WTC11 (cell line): ENCODE data around the gene ENTREP3. TPM values are rescaled to one million over a fixed set of nuclear protein-coding genes. Genes with fewer than 3 reads are reported as not detected.

ENCODE experiments used
- ATAC-seq: fragments of 200-7000 bp; cut with Tn5 transposase; 2 replicates; pipeline ENCODE4 v1.10.0; 2021; ENCODE audit warnings: mild to moderate bottlenecking, moderate library complexity
- CTCF ChIA-PET: fragments of 300-600 bp; sonication (Branson Sonifier 250); formaldehyde crosslinking; loops from one replicate; lab custom pipeline; 2021; ENCODE audit warnings: antibody characterized with exemption; lab: Charles Lee
- POLR2A ChIA-PET: fragments of 350-600 bp; sonication (Branson Sonifier 250); formaldehyde crosslinking; loops from one replicate; lab custom pipeline; 2021; ENCODE audit warnings: antibody characterized with exemption; lab: Charles Lee
- DNase-seq: peaks from one replicate; pipeline ENCODE4 v3.0.0; 2021; ENCODE audit warnings: low spot score
- H3K27ac Mint-ChIP-seq: 2 replicates; pipeline ENCODE4 v1.8.0; 2021; ENCODE audit warnings: mixed read lengths
- H3K27me3 Mint-ChIP-seq: 2 replicates; pipeline ENCODE4 v1.8.0; 2021; ENCODE audit warnings: low read depth, mild to moderate bottlenecking, moderate library complexity, mixed read lengths
- H3K36me3 Mint-ChIP-seq: 2 replicates; pipeline ENCODE4 v1.8.0; 2021; ENCODE audit warnings: mixed read lengths
- H3K4me1 Mint-ChIP-seq: 2 replicates; pipeline ENCODE4 v1.8.0; 2022; ENCODE audit warnings: mixed read lengths
- H3K4me3 Mint-ChIP-seq: 2 replicates; pipeline ENCODE4 v1.8.0; 2021; ENCODE audit warnings: mild to moderate bottlenecking, moderate library complexity, mixed read lengths
- H3K9me3 Mint-ChIP-seq: 2 replicates; pipeline ENCODE4 v1.8.0; 2021; ENCODE audit warnings: mixed read lengths
- GABPB1 ChIP-seq: sonication (generic); formaldehyde crosslinking; IDR thresholded peaks from 2 replicates; pipeline ENCODE4 v1.8.1; 2023; ENCODE audit warnings: mild to moderate bottlenecking, missing genetic modification reagents
- IRF2 ChIP-seq: sonication (generic); formaldehyde crosslinking; IDR thresholded peaks from 2 replicates; pipeline ENCODE4 v1.8.0; 2022; ENCODE audit warnings: low read depth, missing genetic modification reagents, borderline replicate concordance
- KAT7 ChIP-seq: sonication (generic); formaldehyde crosslinking; IDR thresholded peaks from 2 replicates; pipeline ENCODE4 v1.8.1; 2023; ENCODE audit warnings: missing genetic modification reagents, mild to moderate bottlenecking, borderline replicate concordance
- MXD4 ChIP-seq: fragments of 250-450 bp; sonication (Bioruptor Pico); IDR thresholded peaks from 2 replicates; pipeline ENCODE4 v1.8.0; 2021; ENCODE audit warnings: mild to moderate bottlenecking, moderate library complexity, borderline replicate concordance
- OVOL2 ChIP-seq: fragments of 250-450 bp; sonication (Bioruptor Pico); IDR thresholded peaks from 2 replicates; pipeline ENCODE4 v1.9.0; 2021; ENCODE audit warnings: mild to moderate bottlenecking, borderline replicate concordance
- PRRX2 ChIP-seq: fragments of 250-450 bp; sonication (Bioruptor Pico); IDR thresholded peaks from 2 replicates; pipeline ENCODE4 v1.8.0; 2021; ENCODE audit warnings: mild to moderate bottlenecking
- RELA ChIP-seq: sonication (generic); formaldehyde crosslinking; IDR thresholded peaks from 2 replicates; pipeline ENCODE4 v1.8.1; 2022; ENCODE audit warnings: missing genetic modification reagents, mild to moderate bottlenecking, borderline replicate concordance
- SOX15 ChIP-seq: fragments of 250-450 bp; sonication (Bioruptor Pico); IDR thresholded peaks from 2 replicates; pipeline ENCODE4 v1.9.0; 2021; ENCODE audit warnings: mild to moderate bottlenecking
- TEAD1 ChIP-seq: sonication (generic); formaldehyde crosslinking; IDR thresholded peaks from 2 replicates; pipeline ENCODE4 v1.8.0; 2022; ENCODE audit warnings: mild to moderate bottlenecking, missing genetic modification reagents
- TEAD4 ChIP-seq: sonication (generic); formaldehyde crosslinking; IDR thresholded peaks from 2 replicates; pipeline ENCODE4 v1.8.0; 2022; ENCODE audit warnings: mild to moderate bottlenecking, missing genetic modification reagents
- ZBTB21 ChIP-seq: sonication (generic); formaldehyde crosslinking; IDR thresholded peaks from 2 replicates; pipeline ENCODE4 v1.8.1; 2023; ENCODE audit warnings: mild to moderate bottlenecking, missing genetic modification reagents, borderline replicate concordance
- ZNF232 ChIP-seq: sonication (generic); formaldehyde crosslinking; IDR thresholded peaks from 2 replicates; pipeline ENCODE4 v1.8.0; 2022; ENCODE audit warnings: mild to moderate bottlenecking, missing genetic modification reagents
- total RNA-seq: library from RNA; stranded (reverse); gene quantifications from 3 replicates; pipeline ENCODE4 v1.2.3, GENCODE V29; 2021
- TF ChIP-seq, protein P1 (sequence below): sonication (generic); formaldehyde crosslinking; IDR thresholded peaks from 2 replicates; pipeline ENCODE4 v1.8.1; 2022; ENCODE audit warnings: low read depth, missing genetic modification reagents, borderline replicate concordance
- TF ChIP-seq, protein P2 (sequence below): sonication (generic); formaldehyde crosslinking; IDR thresholded peaks from 2 replicates; pipeline ENCODE4 v1.8.1; 2023; ENCODE audit warnings: mild to moderate bottlenecking, missing genetic modification reagents, moderate library complexity
- TF ChIP-seq, protein P3 (sequence below): sonication (generic); formaldehyde crosslinking; IDR thresholded peaks from 2 replicates; pipeline ENCODE4 v1.8.0; 2022; ENCODE audit warnings: mild to moderate bottlenecking, missing genetic modification reagents
- TF ChIP-seq, protein P4 (sequence below): fragments of 250-450 bp; sonication (Bioruptor Pico); IDR thresholded peaks from 2 replicates; pipeline ENCODE4 v1.9.0; 2021; ENCODE audit warnings: mild to moderate bottlenecking, borderline replicate concordance
- TF ChIP-seq, protein P5 (sequence below): sonication (generic); formaldehyde crosslinking; IDR thresholded peaks from 2 replicates; pipeline ENCODE4 v1.8.0; 2022; ENCODE audit warnings: mild to moderate bottlenecking, missing genetic modification reagents
- TF ChIP-seq, protein P6 (sequence below): sonication (generic); formaldehyde crosslinking; IDR thresholded peaks from 2 replicates; pipeline ENCODE4 v1.8.1; 2023; ENCODE audit warnings: mild to moderate bottlenecking, moderate library complexity, missing genetic modification reagents
- TF ChIP-seq, protein P7 (sequence below): sonication (generic); formaldehyde crosslinking; IDR thresholded peaks from 2 replicates; pipeline ENCODE4 v1.8.1; 2022; ENCODE audit warnings: mild to moderate bottlenecking, missing genetic modification reagents, moderate library complexity, borderline replicate concordance

ENTREP3 gene
- total RNA-seq, 1 experiment from 2014 or later = 67.8 TPM

DNA sequence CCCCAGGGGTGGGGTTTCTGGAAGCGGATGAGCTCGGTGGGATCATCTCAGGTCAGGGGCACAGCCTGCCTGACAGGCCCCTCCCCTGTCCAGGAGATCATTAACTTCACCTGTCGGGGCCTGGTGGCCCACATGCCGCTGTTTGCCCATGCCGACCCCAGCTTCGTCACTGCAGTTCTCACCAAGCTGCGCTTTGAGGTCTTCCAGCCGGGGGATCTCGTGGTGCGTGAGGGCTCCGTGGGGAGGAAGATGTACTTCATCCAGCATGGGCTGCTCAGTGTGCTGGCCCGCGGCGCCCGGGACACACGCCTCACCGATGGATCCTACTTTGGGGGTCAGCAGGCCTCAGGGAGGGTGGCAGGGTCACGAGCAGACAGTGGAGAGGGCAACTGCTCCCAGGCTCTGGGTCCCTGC lies 30.4 kb upstream of the ENTREP3 start:
- no peak overlapping the region for H3K27ac Mint-ChIP-seq
- no peaks in the 10 kb centered on the region for H3K27me3 Mint-ChIP-seq

DNA sequence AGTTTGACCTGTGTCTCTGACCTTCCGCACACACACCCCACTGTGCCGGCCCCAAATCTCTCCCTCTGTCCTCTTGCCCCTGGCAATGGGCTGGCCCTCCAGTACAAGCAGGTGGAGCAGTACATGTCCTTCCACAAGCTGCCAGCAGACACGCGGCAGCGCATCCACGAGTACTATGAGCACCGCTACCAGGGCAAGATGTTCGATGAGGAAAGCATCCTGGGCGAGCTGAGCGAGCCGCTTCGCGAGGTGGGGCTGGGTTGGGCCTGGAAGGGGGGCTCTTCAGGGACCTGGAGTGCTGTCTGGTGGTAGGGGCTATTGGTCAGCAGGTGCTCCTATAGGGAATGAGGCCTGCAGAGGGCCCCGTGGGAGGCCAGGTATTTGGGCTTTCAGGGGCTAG lies 29.8 kb upstream of the ENTREP3 start:
- ATAC-seq (no peak), DNase-seq (no peak)
- ChIA-PET CTCF (no interaction called here), POLR2A (no interaction called here)
- Mint-ChIP-seq H3K27ac (no peak overlapping the region), H3K4me3 (no peak overlapping the region), H3K4me1 (no peaks in the 10 kb centered on the region), H3K9me3 (no peaks in the 10 kb centered on the region), H3K27me3 (no peaks in the 10 kb centered on the region), H3K36me3 (peaks cover 2% of the 10 kb centered on the region; the same call in 1 of the 2 replicates)
- TF ChIP-seq PRRX2 (CRISPR knock-in tag) = no peak
- TF ChIP-seq, protein P1, sequence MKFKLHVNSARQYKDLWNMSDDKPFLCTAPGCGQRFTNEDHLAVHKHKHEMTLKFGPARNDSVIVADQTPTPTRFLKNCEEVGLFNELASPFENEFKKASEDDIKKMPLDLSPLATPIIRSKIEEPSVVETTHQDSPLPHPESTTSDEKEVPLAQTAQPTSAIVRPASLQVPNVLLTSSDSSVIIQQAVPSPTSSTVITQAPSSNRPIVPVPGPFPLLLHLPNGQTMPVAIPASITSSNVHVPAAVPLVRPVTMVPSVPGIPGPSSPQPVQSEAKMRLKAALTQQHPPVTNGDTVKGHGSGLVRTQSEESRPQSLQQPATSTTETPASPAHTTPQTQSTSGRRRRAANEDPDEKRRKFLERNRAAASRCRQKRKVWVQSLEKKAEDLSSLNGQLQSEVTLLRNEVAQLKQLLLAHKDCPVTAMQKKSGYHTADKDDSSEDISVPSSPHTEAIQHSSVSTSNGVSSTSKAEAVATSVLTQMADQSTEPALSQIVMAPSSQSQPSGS (CRISPR knock-in tag) = no peak
- TF ChIP-seq, protein P2, sequence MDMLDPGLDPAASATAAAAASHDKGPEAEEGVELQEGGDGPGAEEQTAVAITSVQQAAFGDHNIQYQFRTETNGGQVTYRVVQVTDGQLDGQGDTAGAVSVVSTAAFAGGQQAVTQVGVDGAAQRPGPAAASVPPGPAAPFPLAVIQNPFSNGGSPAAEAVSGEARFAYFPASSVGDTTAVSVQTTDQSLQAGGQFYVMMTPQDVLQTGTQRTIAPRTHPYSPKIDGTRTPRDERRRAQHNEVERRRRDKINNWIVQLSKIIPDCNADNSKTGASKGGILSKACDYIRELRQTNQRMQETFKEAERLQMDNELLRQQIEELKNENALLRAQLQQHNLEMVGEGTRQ (CRISPR knock-in tag) = no peak
- TF ChIP-seq TEAD1 (CRISPR knock-in tag) = no peak
- no peak for TF ChIP-seq SOX15 (CRISPR knock-in tag)
- no peak for TF ChIP-seq KAT7 (CRISPR knock-in tag)
- no peak for TF ChIP-seq ZNF232 (CRISPR knock-in tag)
- TF ChIP-seq, protein P3, sequence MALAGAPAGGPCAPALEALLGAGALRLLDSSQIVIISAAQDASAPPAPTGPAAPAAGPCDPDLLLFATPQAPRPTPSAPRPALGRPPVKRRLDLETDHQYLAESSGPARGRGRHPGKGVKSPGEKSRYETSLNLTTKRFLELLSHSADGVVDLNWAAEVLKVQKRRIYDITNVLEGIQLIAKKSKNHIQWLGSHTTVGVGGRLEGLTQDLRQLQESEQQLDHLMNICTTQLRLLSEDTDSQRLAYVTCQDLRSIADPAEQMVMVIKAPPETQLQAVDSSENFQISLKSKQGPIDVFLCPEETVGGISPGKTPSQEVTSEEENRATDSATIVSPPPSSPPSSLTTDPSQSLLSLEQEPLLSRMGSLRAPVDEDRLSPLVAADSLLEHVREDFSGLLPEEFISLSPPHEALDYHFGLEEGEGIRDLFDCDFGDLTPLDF (CRISPR knock-in tag) = no peak
- TF ChIP-seq OVOL2 (CRISPR knock-in tag) = no peak
- no peak for TF ChIP-seq IRF2 (CRISPR knock-in tag)
- TF ChIP-seq, protein P4, sequence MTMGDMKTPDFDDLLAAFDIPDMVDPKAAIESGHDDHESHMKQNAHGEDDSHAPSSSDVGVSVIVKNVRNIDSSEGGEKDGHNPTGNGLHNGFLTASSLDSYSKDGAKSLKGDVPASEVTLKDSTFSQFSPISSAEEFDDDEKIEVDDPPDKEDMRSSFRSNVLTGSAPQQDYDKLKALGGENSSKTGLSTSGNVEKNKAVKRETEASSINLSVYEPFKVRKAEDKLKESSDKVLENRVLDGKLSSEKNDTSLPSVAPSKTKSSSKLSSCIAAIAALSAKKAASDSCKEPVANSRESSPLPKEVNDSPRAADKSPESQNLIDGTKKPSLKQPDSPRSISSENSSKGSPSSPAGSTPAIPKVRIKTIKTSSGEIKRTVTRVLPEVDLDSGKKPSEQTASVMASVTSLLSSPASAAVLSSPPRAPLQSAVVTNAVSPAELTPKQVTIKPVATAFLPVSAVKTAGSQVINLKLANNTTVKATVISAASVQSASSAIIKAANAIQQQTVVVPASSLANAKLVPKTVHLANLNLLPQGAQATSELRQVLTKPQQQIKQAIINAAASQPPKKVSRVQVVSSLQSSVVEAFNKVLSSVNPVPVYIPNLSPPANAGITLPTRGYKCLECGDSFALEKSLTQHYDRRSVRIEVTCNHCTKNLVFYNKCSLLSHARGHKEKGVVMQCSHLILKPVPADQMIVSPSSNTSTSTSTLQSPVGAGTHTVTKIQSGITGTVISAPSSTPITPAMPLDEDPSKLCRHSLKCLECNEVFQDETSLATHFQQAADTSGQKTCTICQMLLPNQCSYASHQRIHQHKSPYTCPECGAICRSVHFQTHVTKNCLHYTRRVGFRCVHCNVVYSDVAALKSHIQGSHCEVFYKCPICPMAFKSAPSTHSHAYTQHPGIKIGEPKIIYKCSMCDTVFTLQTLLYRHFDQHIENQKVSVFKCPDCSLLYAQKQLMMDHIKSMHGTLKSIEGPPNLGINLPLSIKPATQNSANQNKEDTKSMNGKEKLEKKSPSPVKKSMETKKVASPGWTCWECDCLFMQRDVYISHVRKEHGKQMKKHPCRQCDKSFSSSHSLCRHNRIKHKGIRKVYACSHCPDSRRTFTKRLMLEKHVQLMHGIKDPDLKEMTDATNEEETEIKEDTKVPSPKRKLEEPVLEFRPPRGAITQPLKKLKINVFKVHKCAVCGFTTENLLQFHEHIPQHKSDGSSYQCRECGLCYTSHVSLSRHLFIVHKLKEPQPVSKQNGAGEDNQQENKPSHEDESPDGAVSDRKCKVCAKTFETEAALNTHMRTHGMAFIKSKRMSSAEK = no peak
- no peak for TF ChIP-seq GABPB1 (CRISPR knock-in tag)
- no peak for TF ChIP-seq RELA
- TF ChIP-seq MXD4 (CRISPR knock-in tag) = no peak

More for the DNA sequence above, 30.4 kb upstream of the ENTREP3 start:
- no peaks in the 10 kb centered on the region for H3K9me3 Mint-ChIP-seq
- H3K4me1 Mint-ChIP-seq = no peaks in the 10 kb centered on the region
- H3K4me3 Mint-ChIP-seq = no peak overlapping the region
- TF ChIP-seq, protein P5, sequence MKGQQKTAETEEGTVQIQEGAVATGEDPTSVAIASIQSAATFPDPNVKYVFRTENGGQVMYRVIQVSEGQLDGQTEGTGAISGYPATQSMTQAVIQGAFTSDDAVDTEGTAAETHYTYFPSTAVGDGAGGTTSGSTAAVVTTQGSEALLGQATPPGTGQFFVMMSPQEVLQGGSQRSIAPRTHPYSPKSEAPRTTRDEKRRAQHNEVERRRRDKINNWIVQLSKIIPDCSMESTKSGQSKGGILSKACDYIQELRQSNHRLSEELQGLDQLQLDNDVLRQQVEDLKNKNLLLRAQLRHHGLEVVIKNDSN (CRISPR knock-in tag) = no peak
- TF ChIP-seq, protein P6, sequence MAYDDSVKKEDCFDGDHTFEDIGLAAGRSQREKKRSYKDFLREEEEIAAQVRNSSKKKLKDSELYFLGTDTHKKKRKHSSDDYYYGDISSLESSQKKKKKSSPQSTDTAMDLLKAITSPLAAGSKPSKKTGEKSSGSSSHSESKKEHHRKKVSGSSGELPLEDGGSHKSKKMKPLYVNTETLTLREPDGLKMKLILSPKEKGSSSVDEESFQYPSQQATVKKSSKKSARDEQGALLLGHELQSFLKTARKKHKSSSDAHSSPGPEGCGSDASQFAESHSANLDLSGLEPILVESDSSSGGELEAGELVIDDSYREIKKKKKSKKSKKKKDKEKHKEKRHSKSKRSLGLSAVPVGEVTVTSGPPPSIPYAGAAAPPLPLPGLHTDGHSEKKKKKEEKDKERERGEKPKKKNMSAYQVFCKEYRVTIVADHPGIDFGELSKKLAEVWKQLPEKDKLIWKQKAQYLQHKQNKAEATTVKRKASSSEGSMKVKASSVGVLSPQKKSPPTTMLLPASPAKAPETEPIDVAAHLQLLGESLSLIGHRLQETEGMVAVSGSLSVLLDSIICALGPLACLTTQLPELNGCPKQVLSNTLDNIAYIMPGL (CRISPR knock-in tag) = no peak
- TF ChIP-seq ZBTB21 (CRISPR knock-in tag) (no peak), TEAD4 (CRISPR knock-in tag) (no peak), SOX15 (CRISPR knock-in tag) (no peak)
- TF ChIP-seq, protein P7, sequence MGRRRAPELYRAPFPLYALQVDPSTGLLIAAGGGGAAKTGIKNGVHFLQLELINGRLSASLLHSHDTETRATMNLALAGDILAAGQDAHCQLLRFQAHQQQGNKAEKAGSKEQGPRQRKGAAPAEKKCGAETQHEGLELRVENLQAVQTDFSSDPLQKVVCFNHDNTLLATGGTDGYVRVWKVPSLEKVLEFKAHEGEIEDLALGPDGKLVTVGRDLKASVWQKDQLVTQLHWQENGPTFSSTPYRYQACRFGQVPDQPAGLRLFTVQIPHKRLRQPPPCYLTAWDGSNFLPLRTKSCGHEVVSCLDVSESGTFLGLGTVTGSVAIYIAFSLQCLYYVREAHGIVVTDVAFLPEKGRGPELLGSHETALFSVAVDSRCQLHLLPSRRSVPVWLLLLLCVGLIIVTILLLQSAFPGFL (CRISPR knock-in tag) = no peak
- TF ChIP-seq, protein P1 (CRISPR knock-in tag) = no peak
- TF ChIP-seq, all 79 proteins: peak for 0
- ChIA-PET POLR2A (no interaction called here), CTCF (interaction anchor here (0.6 to 1.1 kb wide), 3 partner anchors 34 to 78 kb away, joined by 3 to 6 read pairs (median 3); partner anchors contain the start of gene THBS3)
- H3K36me3 Mint-ChIP-seq = peaks cover 2% of the 10 kb centered on the region; the same call in 1 of the 2 replicates
- ATAC-seq (no peak), DNase-seq (no peak)
